PC-3 (cell line): Measurements from ENCODE around the gene GATAD2A. TPM values are rescaled to one million over a fixed set of nuclear protein-coding genes. Genes with fewer than 3 reads are reported as not detected.

Source experiments
- ATAC-seq: fragments of 200-7000 bp; cut with Tn5 transposase; 2 replicates; pipeline ENCODE4 v1.9.1; 2020; ENCODE audit warnings: mild to moderate bottlenecking, moderate library complexity
- BruUV-seq: library from RNA; stranded (reverse); fragments of 400-500 nt; replicated peaks from 2 replicates; lab custom pipeline; 2021; lab: Mats Ljungman, UMichigan
- CTCF ChIA-PET: fragments of 300-600 bp; sonication (Branson Sonifier 250); formaldehyde crosslinking; loops from one replicate; lab custom pipeline; 2022; ENCODE audit warnings: antibody characterized with exemption; lab: Charles Lee
- POLR2A ChIA-PET: fragments of 300-600 bp; sonication (Branson Sonifier 250); formaldehyde crosslinking; loops from one replicate; lab custom pipeline; 2022; ENCODE audit warnings: antibody characterized with exemption; ENCODE audit not compliant: unreplicated experiment; lab: Charles Lee
- DNase-seq: peaks from one replicate; pipeline ENCODE4 v3.0.0-alpha.2; 2015
- H2AFZ ChIP-seq: fragments of 300-600 bp; sonication (generic); 2 replicates; pipeline ENCODE4 v1.6.0; 2016; ENCODE audit warnings: antibody characterized with exemption, low read length
- H3F3A ChIP-seq: fragments of 300-600 bp; sonication (generic); one replicate; pipeline ENCODE4 v1.6.0; 2017; ENCODE audit warnings: antibody characterized with exemption, low read length, control low read depth, mild to moderate bottlenecking; ENCODE audit not compliant: unreplicated experiment
- H3K27ac ChIP-seq: fragments of 300-600 bp; sonication (generic); 2 replicates; pipeline ENCODE4 v1.5.1; 2016; ENCODE audit warnings: mild to moderate bottlenecking, low read length
- H3K27me3 ChIP-seq: fragments of 300-600 bp; sonication (generic); 2 replicates; pipeline ENCODE4 v1.6.1; 2016; ENCODE audit warnings: low read length, mixed read lengths
- H3K36me3 ChIP-seq: fragments of 300-600 bp; sonication (generic); 2 replicates; pipeline ENCODE4 v1.6.1; 2016; ENCODE audit warnings: low read depth, mixed run types, low read length, mixed read lengths
- H3K4me1 ChIP-seq: fragments of 300-600 bp; sonication (generic); 2 replicates; pipeline ENCODE4 v1.5.1; 2016; ENCODE audit warnings: low read length; ENCODE audit not compliant: insufficient read depth
- H3K4me2 ChIP-seq: fragments of 300-600 bp; sonication (generic); 2 replicates; pipeline ENCODE4 v1.6.0; 2016; ENCODE audit warnings: low read length
- H3K4me3 ChIP-seq: fragments of 300-600 bp; sonication (generic); 2 replicates; pipeline ENCODE4 v1.5.1; 2016; ENCODE audit warnings: mild to moderate bottlenecking, low read length, mixed read lengths
- H3K79me2 ChIP-seq: fragments of 300-600 bp; sonication (generic); 2 replicates; pipeline ENCODE4 v1.6.1; 2017; ENCODE audit warnings: low read length, mixed read lengths
- H3K9ac ChIP-seq: fragments of 300-600 bp; sonication (generic); 2 replicates; pipeline ENCODE4 v1.6.0; 2016; ENCODE audit warnings: mild to moderate bottlenecking, low read length
- H3K9me2 ChIP-seq: fragments of 300-600 bp; sonication (generic); replicated peaks from 2 replicates; pipeline ENCODE4 v1.6.1; 2016; ENCODE audit warnings: mixed run types, low read length, mixed read lengths
- H3K9me3 ChIP-seq: fragments of 300-600 bp; sonication (generic); 2 replicates; pipeline ENCODE4 v1.6.1; 2016; ENCODE audit warnings: low read length, mixed read lengths
- H4K20me1 ChIP-seq: fragments of 300-600 bp; sonication (generic); 2 replicates; pipeline ENCODE4 v1.6.1; 2016; ENCODE audit warnings: low read length, mixed read lengths
- CTCF ChIP-seq: fragments of 300-600 bp; sonication (generic); conservative IDR thresholded peaks from 2 replicates; pipeline ENCODE4 v1.5.1; 2017; ENCODE audit warnings: antibody characterized with exemption, low read depth, mild to moderate bottlenecking, low read length
- EZH2 ChIP-seq: fragments of 300-600 bp; sonication (generic); IDR thresholded peaks from one replicate; pipeline ENCODE4 v1.6.1; 2017; ENCODE audit warnings: antibody characterized with exemption, mild to moderate bottlenecking, low read length; ENCODE audit not compliant: unreplicated experiment
- EZH2phosphoT487 ChIP-seq: fragments of 300-600 bp; sonication (generic); IDR thresholded peaks from 2 replicates; pipeline ENCODE4 v1.6.1; 2018; ENCODE audit warnings: mild to moderate bottlenecking, antibody characterized with exemption, low read length, borderline replicate concordance
- intact Hi-C: fragments of 100-400 bp; cut with micrococcal nuclease; formaldehyde crosslinking; loops from 2 replicates; pipeline ENCODE4 v1.9.0; 2023
- total RNA-seq: library from RNA; depleted of rRNA; stranded (reverse); fragments of >200 nt; gene quantifications from 2 replicates; pipeline ENCODE4 v1.2.3, GENCODE V29; 2014

GATAD2A gene
- total RNA-seq, 1 experiment from 2014 or later, result 104 TPM

GRCh38 chr19:19432732-19433131, 27.3 kb downstream of the GATAD2A start:
- DNase-seq (no peak), ATAC-seq (no peak)
- H3K4me2 ChIP-seq, result no peak overlapping the region
- BruUV-seq, result no TSS peak
- H3K4me3 ChIP-seq, result no peak overlapping the region
- H3K9ac ChIP-seq, result no peak overlapping the region
- H3K27me3 ChIP-seq, result no peaks in the 10 kb centered on the region
- H3K79me2 ChIP-seq, result peaks cover 99% of the 10 kb centered on the region
- no peak for TF ChIP-seq EZH2
- no peak for TF ChIP-seq CTCF
- H2AFZ ChIP-seq, result no peak overlapping the region
- intact Hi-C loops, result no loop called here
- no peak overlapping the region for H3K27ac ChIP-seq
- no peaks in the 10 kb centered on the region for H3K9me3 ChIP-seq
- CTCF ChIA-PET, result no interaction called here
- no peaks in the 10 kb centered on the region for H3K9me2 ChIP-seq
- no peaks in the 10 kb centered on the region for H3K4me1 ChIP-seq
- no peaks in the 10 kb centered on the region for H3F3A ChIP-seq
- H3K36me3 ChIP-seq, result no peaks in the 10 kb centered on the region
- peaks cover 36% of the 10 kb centered on the region for H4K20me1 ChIP-seq
- POLR2A ChIA-PET, result no interaction called here

GRCh38 chr19:19433666-19434213, 28.3 kb downstream of the GATAD2A start:
- no peak for ATAC-seq
- POLR2A ChIA-PET, result no interaction called here
- BruUV-seq, result no TSS peak

More at GRCh38 chr19:19433666-19434213, 28.3 kb downstream of the GATAD2A start:
- DNase-seq, result no peak
- Histone ChIP-seq H2AFZ (no peak overlapping the region), H3K79me2 (peaks cover 99% of the 10 kb centered on the region), H3K9me2 (no peaks in the 10 kb centered on the region), H3K4me3 (no peak overlapping the region), H3K9ac (no peak overlapping the region), H3F3A (no peaks in the 10 kb centered on the region), H4K20me1 (peaks cover 44% of the 10 kb centered on the region), H3K36me3 (no peaks in the 10 kb centered on the region), H3K4me2 (no peak overlapping the region), H3K27ac (no peak overlapping the region), H3K4me1 (no peaks in the 10 kb centered on the region), H3K9me3 (no peaks in the 10 kb centered on the region), H3K27me3 (no peaks in the 10 kb centered on the region)
- CTCF ChIA-PET, result no interaction called here
- intact Hi-C loops, result no loop called here
- TF ChIP-seq CTCF (no peak), EZH2 (no peak), EZH2phosphoT487 (no peak)
